ENCODE measurements around the gene TSPAN18. TPM values are rescaled to one million over a fixed set of nuclear protein-coding genes. Genes with fewer than 3 reads are reported as not detected.

Gene TSPAN18
- total RNA-seq, 3 donors from 2014 or later = 1.0 to 2.0 (median 1.8) TPM

DNA sequence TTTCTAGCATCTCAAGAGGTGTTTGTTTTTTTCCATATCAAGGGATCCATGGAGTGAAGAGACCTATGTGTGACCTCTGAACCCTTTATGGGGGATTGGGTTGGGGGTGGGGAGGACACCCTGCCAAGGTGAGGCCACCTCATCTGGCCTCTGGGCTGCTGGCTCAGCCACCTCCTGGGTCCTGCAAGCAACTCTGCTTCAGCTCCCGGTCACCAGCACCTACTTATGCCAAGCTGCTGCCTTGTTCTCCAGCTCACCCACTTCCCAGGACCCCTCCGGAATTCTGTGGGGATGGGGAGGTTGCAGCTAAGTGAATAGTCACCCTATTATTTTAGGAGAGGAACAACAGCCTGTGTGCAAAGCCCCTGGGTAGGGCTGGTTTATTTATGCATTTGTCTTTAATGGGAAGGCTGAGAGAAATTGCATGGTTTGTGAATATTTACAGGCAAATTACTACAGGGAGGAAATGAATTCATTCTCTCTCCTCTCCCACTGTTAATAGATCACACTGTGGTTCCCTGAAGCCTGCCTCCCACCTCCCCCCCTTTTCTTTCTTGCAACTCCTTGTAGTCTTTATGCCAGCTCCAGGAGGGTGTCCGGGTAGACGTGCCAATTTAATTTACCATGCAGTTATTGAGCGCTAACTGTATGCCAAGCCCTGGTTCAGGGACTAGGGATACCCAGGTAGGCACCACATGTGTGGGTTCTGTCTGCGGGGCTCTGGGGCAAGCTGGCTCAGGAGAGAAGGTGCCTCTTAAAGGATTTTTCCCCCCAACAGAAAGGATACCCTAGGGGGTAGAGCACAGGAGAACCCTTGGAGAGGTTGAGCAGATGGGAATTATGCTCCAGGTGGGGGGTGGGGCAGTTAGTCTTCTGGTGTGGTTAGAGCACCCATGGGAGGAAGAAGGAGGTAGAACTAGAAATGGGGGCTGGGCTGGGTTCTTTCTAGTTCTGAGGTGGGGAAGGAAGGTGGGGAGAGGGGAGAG, 50.7 kb downstream of the TSPAN18 start:
- no peak for DNase-seq (ENCODE audit: low spot score in 2 of 2)
- Histone ChIP-seq H3K9me3 (no peaks in the 10 kb centered on the region), H3K27ac (no peak overlapping the region), H3K4me3 (no peak overlapping the region), H3K4me1 (no peaks in the 10 kb centered on the region), H3K27me3 (no peaks in the 10 kb centered on the region), H3K36me3 (no peaks in the 10 kb centered on the region)
- TF ChIP-seq, protein P1, sequence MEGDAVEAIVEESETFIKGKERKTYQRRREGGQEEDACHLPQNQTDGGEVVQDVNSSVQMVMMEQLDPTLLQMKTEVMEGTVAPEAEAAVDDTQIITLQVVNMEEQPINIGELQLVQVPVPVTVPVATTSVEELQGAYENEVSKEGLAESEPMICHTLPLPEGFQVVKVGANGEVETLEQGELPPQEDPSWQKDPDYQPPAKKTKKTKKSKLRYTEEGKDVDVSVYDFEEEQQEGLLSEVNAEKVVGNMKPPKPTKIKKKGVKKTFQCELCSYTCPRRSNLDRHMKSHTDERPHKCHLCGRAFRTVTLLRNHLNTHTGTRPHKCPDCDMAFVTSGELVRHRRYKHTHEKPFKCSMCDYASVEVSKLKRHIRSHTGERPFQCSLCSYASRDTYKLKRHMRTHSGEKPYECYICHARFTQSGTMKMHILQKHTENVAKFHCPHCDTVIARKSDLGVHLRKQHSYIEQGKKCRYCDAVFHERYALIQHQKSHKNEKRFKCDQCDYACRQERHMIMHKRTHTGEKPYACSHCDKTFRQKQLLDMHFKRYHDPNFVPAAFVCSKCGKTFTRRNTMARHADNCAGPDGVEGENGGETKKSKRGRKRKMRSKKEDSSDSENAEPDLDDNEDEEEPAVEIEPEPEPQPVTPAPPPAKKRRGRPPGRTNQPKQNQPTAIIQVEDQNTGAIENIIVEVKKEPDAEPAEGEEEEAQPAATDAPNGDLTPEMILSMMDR (IDR thresholded peaks at IDR 0.05) = no peak
- no peak for TF ChIP-seq POLR2AphosphoS5 (IDR thresholded peaks at IDR 0.05)
- no peak for TF ChIP-seq POLR2A (IDR thresholded peaks at IDR 0.05)
- intact Hi-C loops (cut with DNase I; ENCODE audit: low total_unique reads) = no loop called here

- intact Hi-C loops (cut with DNase I; ENCODE audit: low total_unique reads) = no loop called here
- no peak for DNase-seq (ENCODE audit: low spot score in 2 of 2)
- no peak overlapping the region for H3K4me3 ChIP-seq
- H3K9me3 ChIP-seq = no peaks in the 10 kb centered on the region
- no peak overlapping the region for H3K27ac ChIP-seq
- TF ChIP-seq POLR2AphosphoS5 (IDR thresholded peaks at IDR 0.05) (no peak), POLR2A (IDR thresholded peaks at IDR 0.05) (no peak)
- TF ChIP-seq, protein P1 (IDR thresholded peaks at IDR 0.05) = no peak
- H3K27me3 ChIP-seq = no peaks in the 10 kb centered on the region
- no peaks in the 10 kb centered on the region for H3K4me1 ChIP-seq
- no peaks in the 10 kb centered on the region for H3K36me3 ChIP-seq
These were observed 51.7 kb downstream of the TSPAN18 start for GRCh38 chr11:44778195-44779100.

GRCh38 chr11:44779736-44780520, 53.2 kb downstream of the TSPAN18 start:
- Histone ChIP-seq H3K36me3 (no peaks in the 10 kb centered on the region), H3K27ac (no peak overlapping the region), H3K4me1 (no peaks in the 10 kb centered on the region), H3K4me3 (no peak overlapping the region), H3K27me3 (no peaks in the 10 kb centered on the region), H3K9me3 (no peaks in the 10 kb centered on the region)
- intact Hi-C loops (cut with DNase I; ENCODE audit: low total_unique reads) = no loop called here
- TF ChIP-seq, protein P1 (IDR thresholded peaks at IDR 0.05) = no peak
- no peak for TF ChIP-seq POLR2AphosphoS5 (IDR thresholded peaks at IDR 0.05)
- no peak for TF ChIP-seq POLR2A (IDR thresholded peaks at IDR 0.05)
- DNase-seq (ENCODE audit: low spot score in 2 of 2) = no peak

DNA sequence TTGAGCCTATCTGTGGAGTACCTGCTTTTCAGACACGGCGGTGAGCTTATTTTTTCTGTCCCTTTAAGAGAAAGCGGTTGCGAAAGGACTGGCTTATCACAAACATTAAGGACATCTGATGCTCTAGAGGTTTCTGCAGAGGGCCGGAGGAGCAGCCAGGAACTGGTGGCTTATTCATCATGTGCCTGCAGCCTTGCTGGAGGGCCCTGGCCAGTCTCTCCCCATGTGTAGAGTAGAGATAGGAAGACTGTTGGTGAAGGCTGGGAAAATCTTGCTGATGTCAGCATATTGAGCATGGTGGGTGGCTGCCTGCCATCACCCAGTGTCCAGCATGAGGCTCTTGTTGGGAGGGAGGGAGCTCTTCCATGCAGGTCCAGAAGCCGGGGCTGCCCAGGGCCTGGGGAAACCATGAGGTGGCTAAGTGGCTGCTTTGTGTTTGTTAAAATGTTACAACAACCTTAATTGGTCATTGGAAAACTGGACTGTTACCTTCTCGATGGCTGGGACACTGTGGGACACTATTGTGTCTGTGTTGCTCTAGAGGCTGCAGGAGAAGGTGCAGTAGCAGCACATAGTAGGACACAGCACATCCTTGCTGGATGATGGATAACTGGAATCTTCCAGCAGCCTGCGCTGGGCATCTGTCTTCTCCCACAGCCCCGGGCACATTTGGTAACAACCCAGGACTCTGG, 54.3 kb downstream of the TSPAN18 start:
- Histone ChIP-seq H3K9me3 (no peaks in the 10 kb centered on the region), H3K4me3 (no peak overlapping the region), H3K27me3 (no peaks in the 10 kb centered on the region), H3K4me1 (no peaks in the 10 kb centered on the region), H3K36me3 (no peaks in the 10 kb centered on the region), H3K27ac (no peak overlapping the region)
- no peak for DNase-seq (ENCODE audit: low spot score in 2 of 2)
- intact Hi-C loops (cut with DNase I; ENCODE audit: low total_unique reads) = no loop called here
- no peak for TF ChIP-seq POLR2A (IDR thresholded peaks at IDR 0.05)

- H3K36me3 ChIP-seq = no peaks in the 10 kb centered on the region
- no peaks in the 10 kb centered on the region for H3K9me3 ChIP-seq
- no peaks in the 10 kb centered on the region for H3K27me3 ChIP-seq
- H3K27ac ChIP-seq = no peak overlapping the region
- no peaks in the 10 kb centered on the region for H3K4me1 ChIP-seq
- no peak for TF ChIP-seq POLR2A (IDR thresholded peaks at IDR 0.05)
- TF ChIP-seq, protein P1 (IDR thresholded peaks at IDR 0.05) = no peak
- no peak for TF ChIP-seq POLR2AphosphoS5 (IDR thresholded peaks at IDR 0.05)
- no peak overlapping the region for H3K4me3 ChIP-seq
- no peak for DNase-seq (ENCODE audit: low spot score in 2 of 2)
- intact Hi-C loops (cut with DNase I; ENCODE audit: low total_unique reads) = no loop called here
These were observed 54.9 kb downstream of the TSPAN18 start for GRCh38 chr11:44781655-44782054.

All from breast epithelium (tissue), 4 donors.